Ramos (cell line): Measurements from ENCODE around the gene CPED1.

Source experiments
- in situ Hi-C: fragments of 300-500 bp; cut with MboI; formaldehyde crosslinking; loops from one replicate; pipeline ENCODE4 v1.14.3; 2022; ENCODE audit warnings: low sequenced_read_pairs; ENCODE audit not compliant: unreplicated experiment

Gene CPED1

DNA sequence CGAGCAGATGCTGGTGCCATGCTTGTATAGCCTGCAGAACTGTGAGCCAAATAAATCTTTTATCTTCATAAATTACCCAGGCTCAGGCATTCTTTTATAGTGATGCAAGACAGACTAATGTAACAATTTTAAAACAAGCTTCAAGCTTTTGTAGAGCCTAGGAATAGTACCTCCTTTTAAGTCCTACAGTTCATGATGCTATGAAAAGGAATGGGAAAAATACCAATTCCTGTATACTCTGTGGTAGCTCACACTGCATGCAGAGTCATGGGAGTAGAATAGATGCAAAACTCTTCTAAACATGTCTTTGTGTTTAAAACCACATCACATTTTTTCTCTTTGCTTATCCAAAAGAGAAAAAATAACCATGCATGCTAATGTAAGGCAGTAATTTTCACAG lies 273.7 kb downstream of the CPED1 start:
- in situ Hi-C loops, result no loop called here

DNA sequence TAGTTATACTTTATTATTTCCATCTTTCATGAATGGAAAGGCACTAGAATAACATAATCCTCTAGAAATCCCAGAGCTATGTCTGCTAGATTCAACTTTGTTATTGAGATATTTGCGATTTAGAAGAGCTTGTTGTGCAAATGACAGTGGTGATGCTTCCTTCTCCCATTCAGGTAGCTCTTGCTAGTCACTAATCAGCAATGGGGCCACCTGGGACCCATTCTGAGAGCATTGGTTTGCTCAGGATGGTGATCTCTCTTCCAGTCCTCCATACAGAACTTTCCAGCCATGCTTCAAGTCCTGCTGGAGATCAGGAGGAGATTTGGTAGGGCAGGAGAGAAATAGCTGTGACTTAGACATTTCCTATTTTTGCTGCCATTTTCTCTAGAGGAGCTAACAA lies 274.5 kb downstream of the CPED1 start:
- in situ Hi-C loops, result no loop called here

DNA sequence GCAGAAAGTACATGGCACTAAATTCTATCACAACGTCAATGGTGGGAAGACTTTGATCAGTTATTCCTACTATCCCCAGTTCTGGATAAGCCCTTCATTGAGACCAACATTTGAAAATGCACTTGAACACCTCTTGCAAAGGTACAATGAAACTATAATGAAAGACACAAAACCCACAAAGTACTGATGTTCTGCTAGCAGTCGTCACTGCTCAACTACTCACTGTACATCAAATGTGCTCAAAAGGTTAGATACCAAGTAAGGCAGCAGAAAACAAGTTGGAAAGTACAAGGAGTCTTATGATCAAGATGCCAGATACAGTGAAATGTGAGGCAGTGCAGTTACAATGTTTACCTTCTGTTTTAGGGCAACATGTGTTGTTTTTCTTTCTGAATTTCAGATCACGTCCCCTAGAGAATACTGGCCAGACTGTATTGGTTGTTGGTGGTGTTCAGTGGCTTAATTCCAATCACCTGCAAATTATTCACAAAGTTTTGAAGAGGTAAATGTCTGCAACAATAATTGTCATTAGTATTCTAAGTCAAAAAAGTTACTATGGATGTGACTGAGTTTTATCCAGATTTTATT lies 277.9 kb downstream of the CPED1 start:
- in situ Hi-C loops, result no loop called here

DNA sequence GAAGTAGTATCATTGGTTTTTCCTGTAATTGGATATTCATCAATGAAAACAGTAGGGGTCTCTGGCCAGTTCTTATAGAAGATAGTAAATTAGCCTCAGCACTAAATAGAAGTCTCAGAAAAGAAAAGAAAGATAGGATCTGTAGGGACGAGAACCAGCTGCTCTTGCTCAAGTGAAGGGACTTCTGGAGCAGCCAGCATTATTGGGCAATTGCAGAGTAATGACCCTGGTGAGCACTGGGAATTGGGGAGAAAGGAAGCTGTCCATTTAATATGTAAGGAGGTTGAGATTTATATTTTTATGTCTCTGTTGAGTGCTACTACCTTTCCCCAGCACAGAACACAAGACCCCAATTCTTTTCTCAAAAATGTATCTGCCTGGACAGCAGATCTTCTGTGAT lies 279.1 kb downstream of the CPED1 start:
- in situ Hi-C loops, result no loop called here

DNA sequence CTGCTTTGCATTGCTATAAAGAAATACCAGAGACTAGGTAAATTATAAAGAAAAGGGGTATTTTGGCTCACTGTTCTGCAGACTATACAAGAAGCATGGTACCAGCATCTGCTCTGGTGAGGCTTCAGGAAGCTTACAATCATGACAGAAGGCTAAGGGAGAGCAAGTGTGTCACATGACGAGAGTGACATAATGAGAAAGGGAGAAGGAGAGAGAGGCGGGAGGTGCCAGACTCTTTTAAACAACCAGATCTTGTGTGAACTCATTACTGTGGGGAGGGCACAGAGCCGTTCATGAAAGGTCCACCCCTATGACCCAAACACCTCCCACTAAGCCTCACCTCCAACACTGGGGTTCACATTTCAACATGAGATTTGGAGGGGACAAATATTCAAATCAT lies 281.3 kb downstream of the CPED1 start:
- in situ Hi-C loops, result no loop called here

DNA sequence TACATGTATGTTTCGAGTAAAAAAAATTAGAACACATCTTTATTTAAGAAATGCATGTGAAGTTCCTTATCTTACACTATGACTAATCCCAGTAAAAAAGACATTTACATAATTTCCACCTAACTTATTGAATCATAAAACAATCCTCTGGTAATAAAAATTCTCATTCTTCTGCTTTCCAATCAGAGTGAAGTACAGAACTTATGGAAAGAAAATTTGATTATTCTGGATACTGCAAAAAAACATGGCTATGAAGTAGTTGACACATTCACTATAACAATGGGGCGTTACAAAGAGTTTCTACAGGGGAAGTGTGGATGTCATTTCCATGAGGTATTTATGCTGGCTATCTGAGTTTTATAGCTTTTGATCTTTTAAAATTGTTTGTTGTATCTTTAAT lies 282.6 kb downstream of the CPED1 start:
- in situ Hi-C loops, result no loop called here

DNA sequence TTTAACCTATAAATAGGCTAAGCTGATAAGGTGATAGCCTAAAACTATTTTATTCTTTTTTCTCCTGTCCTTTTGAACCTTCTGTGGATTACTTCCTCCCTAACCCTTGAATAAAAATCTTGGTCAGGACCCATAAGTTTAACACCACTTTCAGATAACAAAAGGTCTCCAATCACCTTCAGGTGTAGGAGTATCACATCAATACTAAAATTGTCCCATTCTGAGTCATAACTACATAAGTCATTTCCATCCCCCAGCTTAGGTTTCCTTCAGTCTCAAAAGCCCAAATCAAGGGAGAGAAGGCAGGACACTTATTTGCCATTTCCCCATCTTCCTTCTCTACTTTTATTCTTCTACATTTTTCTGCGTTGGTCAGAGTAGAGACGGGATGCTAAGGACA lies 283.4 kb downstream of the CPED1 start:
- in situ Hi-C loops, result no loop called here

DNA sequence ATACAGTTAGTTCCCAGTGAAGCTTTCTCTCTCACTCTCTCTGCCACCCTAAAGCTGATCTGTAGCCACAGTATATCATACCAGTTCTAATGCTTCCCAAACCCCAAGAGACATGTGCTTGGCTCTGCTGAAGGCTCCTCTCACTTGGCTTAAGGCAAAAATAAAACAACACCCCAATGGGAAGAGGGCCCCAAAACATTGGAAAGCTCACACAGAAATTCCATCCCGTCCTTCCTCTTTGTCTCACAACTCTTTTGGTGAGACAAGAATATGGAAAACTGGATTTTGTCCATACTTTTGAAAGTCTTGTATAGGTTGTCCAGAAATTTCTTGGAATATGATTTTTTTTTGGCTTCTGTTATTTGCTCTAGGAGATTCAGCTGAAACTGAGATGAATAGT lies 284.2 kb downstream of the CPED1 start:
- in situ Hi-C loops, result no loop called here

DNA sequence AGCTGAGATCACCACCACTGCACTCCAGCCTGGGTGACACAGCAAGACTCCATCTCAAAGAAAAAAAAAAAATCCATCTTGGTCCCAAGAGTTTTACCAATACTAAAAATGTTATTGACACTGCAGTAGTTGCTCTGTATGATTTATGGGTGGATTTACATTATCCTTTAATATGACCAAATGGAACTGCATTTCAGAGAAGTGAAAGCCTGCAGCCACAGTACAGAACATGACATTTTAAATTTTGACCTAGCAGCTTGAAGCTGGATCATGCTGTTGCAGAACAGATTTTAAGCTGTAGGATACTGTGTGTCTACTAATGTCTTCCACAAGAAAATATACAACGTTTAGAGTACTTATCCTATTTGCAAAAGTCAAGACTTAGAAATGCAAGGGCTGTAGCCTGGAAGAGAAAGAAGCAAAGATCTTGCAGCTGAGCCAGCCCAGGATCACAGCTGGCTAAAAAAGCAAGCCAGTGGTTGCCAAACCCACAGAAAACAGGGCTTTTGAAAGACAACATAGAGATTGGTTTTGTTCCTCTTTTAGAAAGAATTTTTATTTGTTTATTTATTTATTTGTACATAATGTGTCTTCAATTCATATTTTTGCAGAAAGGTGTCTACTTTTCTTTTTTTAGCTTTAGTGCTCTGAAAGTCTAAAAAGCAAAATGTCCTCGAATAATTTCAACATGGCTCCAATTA lies 285.1 kb downstream of the CPED1 start:
- in situ Hi-C loops, result no loop called here

DNA sequence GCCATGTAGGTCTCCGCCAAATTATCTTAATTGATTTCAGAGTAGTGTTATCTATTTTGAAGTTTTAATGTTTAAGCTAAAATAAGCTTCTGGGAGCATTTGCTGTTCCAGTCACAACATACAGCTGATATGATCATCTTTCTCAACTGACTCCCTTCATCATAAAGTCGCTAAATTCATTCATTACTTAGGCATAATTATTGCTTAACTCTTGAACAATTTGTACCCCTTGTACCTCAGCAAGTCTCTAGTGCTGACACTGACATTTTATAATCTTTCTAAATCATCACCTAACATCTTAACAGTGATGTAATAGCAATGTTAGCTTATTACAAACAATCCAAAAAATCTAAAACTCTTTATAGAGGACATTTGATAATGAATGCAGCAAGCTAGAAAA lies 286.0 kb downstream of the CPED1 start:
- in situ Hi-C loops, result no loop called here

DNA sequence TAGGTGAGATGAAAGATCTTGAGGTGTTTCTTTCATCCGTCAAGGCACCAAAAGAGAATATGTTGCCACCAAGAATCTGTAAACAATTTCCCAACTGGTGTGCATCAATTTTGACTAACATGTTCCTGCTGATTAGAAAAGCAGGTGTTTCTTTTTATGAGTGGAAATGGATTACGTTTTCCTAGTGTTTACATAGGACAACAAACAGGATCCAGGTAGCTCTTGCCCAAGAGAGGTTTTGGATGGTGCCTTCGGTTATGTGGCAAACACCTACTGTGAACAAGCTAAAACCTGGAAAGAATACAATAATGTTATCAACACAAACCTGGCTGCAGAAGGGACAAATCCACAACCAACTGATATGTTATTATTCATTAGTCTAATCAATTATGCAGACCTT lies 286.7 kb downstream of the CPED1 start:
- in situ Hi-C loops, result no loop called here

DNA sequence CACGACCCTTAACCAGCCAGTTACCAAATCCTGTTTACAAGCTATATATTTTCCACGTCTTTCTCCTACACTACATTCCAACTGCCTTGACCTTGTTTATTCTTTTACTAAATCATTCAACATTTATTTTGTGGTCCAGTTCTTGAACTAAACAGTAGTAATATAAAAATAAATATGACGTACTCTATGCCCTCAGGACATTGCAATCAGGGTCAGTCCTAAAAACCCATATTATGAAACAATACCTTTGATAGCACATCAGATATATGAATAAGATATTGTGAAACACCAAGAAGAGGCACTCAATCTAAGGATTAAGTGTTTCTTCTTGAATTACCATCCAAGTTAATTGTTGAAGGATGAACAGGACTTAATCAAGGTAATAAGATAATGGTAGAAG lies 287.8 kb downstream of the CPED1 start:
- in situ Hi-C loops, result no loop called here

DNA sequence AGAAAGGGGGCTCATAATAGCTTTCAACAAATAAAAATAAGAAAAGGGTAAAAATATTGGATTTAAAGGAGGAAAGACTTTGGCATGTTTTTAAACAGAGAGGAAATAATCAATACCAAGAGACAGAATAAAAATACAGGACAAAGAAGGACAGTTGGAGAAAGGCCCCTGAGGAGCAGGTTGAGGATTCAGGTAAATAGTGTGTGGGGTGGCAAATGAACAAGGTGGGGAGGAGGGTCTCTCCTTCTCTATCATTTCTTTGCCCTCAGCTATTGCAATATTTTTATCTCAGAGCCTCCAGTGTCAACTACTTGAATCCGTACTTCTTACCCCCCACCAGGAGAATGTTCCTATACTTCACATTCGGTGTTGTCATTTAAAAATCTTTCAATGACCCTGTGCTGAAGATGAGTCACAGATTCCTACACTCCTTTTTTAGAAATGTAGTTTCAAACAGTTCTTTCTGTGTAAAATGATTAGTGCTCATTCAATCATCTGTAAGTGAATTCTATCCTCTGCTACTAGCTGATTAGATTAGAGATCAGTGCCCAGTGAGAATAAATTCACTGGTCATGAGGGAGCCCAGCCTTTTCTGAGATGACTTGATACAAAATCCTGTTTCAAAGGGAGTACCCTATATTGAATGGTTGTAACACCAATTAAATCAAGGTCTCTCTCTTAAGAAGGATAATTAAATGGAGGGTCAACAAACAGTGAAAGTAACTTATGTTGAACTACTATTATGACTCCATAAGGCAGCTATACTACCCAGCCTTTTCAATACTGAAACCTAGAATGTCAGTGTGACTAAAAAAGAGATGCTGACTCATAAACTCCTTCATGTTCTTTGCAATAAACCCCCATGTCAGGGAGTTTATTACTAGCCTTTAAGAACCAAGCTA lies 289.9 kb downstream of the CPED1 start:
- in situ Hi-C loops, result no loop called here

DNA sequence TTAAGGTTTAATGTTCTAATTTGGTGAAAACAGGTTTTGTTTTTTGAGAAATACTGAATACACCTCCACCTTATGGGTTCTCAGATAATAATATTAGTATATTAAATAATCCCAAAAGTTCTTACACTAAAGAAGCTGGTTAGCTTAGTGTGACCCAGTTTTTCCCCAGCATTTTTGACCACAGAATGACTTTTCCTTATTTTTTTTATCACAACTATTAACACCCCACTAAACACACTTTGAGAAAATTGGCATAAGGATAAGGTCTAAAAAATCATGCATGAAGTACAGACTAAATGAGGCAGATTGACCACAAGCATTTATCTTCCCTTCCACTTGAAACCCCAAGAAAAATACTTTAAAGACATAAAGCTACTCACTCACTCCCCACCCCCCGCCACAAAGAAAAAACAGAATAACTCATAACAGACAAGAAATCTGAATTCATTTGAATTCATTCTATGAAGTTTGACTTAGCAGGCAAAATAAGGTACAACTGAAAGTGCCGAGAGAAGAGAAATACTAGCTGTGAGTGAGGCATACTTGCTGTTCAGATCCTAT lies 290.6 kb downstream of the CPED1 start:
- in situ Hi-C loops, result no loop called here

DNA sequence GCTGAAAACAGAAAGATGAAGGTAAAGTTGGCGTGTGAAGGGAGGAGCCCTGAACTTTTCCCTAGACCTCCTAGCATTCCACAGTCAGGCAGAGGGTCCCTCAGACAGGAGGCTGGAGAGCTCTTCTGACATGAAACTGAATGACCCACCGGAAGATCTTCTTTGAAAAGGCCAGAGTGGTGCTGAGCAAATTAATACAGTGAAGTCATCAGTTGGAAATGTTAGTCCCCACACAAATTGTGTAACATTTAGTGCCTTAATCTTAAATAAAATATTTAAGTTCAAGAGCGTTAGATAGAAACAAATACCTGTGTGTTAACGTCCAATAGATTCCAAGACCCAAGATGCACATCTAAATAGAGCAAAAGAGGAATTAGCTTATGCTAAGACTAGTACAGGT lies 291.3 kb downstream of the CPED1 start:
- in situ Hi-C loops, result no loop called here

DNA sequence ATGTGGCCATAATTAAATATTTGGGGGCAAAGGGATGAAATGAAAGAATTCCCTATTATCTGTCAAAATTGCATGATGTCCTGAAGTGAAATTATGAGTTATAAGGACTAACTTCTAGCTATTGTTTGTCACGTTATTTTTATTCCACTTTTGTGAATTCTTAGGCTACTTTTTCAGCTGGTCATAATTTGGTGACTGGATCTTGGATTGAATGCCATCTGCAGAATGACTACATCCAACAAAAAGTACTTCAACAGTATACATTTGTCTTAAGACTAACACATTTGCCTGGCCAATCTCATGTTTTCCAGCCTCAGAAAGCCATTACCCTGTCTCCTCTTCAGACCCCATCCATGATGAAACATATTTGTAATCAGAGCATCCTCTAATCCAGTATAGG lies 292.1 kb downstream of the CPED1 start:
- in situ Hi-C loops, result no loop called here

DNA sequence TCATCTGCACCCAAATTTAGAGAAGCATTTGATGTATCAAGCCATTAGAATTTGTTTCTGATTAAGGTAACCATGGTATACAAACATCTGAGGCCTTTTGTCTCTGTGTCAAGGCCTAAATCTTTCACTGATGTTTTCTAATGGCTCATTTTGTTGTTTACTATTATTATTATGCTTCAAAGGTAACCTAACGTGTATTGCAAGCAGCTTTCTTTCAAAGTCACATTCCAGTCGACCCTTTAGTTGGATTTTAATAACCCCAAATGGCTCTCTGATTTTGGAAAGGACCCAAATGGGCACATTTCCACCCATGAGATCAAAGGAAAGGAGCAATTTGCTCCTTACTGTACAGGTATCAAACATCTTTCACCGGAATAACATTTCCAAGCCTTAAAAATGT lies 293.6 kb downstream of the CPED1 start:
- in situ Hi-C loops, result no loop called here

DNA sequence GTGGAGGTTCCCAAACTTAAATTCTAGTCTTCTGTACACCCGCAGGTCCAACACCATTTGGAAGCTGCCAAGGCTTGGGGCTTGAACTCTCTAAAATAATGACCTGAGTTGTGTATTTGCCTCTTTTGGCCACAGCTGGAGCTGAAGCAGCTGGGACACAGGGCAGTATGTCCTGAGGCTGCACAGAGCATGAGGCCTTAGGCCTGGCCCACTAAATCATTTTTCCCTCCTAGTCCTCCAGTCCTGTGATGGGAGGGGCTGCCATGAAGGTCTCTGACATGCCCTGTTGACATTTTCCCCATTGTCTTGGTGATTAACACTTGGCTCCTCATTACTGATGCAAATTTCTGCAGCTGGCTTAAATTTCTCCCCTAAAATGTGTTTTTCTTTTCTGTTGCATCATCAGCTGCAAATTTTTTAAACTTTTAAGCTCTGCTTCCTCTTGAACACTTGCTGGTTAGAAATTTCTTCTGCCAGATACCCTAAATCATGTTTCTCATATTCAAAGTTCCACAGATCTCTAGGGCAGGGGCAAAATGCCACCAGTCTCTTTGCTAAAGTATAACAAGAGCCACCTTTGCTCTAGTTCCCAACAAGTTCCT lies 296.7 kb downstream of the CPED1 start:
- in situ Hi-C loops, result no loop called here

DNA sequence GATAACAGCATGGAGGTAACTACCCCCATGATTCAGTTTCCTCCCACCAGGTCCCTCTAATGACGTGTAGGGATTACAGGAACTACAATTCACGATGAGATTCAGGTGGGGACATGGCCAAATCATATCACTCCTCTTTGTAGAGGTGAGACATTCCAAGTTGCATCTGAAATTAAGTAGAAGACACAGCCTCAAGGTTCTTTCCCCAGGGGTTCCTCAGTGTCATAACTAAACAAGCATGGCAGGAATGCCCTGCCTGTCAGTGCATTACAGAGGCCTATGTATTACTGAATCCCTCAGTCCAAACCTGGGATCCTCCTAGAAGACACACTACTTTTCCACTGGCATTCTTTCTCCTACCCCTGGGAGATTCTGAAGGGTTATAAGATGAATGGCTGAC lies 297.7 kb downstream of the CPED1 start:
- in situ Hi-C loops, result no loop called here
